Fibroblast of pulmonary artery (primary cell): Measurements from ENCODE around the gene NT5C.

Experiments
- DNase-seq: peaks from one replicate; pipeline ENCODE4 v3.0.0-alpha.2; 2010; ENCODE audit warnings: low read depth
- H3K4me3 ChIP-seq: replicated peaks from 2 replicates; pipeline ENCODE4 v1.5.1; 2011; ENCODE audit warnings: low read depth, mild to moderate bottlenecking, control low read depth, low read length, moderate library complexity
- TF ChIP-seq, protein P1 (sequence below): IDR thresholded peaks from 2 replicates; pipeline ENCODE4 v1.5.1; 2011; ENCODE audit warnings: mild to moderate bottlenecking, control low read depth, low read length, inconsistent platforms; ENCODE audit errors: missing control alignments

The NT5C gene

DNA sequence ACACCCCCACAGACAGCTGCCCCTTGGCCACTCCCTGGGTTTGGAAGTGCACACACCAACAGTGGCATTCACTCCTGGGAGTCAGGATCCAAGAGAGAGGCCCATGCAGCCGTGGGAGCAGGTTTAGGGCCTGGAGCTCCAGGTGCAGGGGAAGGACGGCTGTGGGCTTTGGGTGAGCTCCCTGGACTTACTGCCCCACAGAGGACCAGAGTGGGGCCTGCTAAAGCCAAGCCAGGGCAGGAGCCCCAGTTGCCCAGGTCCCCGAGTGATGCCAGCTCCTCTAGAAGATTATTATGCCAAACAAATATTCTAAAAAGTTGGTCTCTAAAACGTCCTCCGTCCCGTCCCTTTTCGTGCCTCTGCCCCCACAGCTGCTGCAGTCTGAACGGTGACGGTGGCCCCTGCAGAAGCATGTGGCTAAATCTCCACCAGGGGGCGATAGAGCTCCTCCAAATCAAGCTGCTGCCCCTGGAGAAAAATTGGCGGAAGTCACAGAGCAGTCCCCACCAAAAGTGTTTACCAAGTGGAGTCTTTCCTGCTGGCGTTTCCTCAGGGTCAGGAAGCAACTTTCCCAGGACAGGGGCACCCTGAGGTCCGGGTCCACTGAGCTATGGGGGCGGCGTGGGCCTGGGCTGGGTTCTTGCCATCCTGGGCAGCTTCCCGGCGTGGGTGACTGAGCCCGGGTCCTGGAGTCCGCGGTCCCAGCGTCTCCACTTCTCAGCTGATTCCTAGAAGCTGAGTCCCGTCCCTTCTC lies 17.6 kb downstream of the NT5C start:
- TF ChIP-seq, protein P1, sequence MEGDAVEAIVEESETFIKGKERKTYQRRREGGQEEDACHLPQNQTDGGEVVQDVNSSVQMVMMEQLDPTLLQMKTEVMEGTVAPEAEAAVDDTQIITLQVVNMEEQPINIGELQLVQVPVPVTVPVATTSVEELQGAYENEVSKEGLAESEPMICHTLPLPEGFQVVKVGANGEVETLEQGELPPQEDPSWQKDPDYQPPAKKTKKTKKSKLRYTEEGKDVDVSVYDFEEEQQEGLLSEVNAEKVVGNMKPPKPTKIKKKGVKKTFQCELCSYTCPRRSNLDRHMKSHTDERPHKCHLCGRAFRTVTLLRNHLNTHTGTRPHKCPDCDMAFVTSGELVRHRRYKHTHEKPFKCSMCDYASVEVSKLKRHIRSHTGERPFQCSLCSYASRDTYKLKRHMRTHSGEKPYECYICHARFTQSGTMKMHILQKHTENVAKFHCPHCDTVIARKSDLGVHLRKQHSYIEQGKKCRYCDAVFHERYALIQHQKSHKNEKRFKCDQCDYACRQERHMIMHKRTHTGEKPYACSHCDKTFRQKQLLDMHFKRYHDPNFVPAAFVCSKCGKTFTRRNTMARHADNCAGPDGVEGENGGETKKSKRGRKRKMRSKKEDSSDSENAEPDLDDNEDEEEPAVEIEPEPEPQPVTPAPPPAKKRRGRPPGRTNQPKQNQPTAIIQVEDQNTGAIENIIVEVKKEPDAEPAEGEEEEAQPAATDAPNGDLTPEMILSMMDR: peak; percentile 93
- H3K4me3 ChIP-seq: peak overlapping the region; percentile 54
- peak; percentile 94 for DNase-seq

DNA sequence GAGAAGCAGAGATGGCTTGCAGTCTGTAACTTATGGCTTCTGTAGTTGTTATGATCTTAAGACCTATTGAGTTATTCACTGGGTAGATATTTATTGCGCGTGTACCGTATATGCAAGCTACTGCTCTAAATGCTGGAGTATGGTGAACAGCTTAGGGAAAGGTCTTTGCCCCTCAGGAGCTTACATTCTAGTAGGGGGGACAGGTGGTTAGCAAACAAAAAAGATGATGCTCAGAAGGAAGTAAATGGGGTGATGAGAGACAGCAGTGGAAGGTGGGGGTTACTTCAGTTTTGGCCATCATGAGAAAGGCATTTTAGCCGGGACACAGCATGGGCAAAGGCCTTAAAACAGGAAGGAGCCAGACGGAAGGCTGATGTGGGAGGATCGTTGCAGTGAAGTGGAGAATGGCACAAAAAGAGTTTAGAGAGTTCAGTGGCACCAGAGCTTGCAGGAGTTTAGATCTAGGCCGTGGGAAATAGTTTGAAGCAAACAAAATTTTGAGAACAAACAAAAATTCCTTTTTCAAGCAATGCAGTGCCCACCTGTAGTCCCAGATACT lies 19.7 kb downstream of the NT5C start:
- H3K4me3 ChIP-seq: no peak overlapping the region
- TF ChIP-seq, protein P1: no peak
- no peak for DNase-seq

DNA sequence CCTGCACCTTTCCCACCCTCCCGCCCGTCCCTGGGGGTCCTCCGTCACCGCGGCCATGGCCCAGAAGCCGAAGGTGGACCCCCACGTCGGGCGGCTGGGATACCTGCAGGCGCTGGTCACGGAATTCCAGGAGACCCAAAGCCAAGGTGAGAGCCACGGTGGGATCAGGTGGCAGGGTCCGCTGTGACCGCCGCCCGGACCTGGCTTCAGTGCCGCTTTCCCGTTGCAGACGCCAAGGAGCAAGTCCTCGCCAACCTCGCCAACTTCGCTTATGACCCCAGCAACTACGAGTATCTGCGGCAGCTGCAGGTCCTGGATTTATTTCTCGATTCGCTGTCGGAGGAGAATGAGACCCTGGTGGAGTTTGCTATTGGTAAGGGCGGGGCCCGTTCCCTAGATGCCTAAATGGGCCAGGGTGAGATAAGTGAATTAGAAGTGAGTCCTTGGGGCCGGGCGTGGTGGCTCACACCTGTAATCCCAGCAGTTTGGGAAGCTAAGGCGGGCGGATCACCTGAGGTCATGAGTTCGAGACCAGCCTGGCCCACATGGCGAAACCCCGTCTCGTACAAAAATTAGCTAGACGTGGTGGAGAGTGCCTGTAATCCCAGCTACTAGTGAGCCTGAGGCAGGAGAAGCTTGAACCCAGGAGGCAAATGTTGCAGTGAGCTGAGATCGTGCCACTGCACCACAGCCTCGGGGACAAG lies 21.2 kb downstream of the NT5C start:
- H3K4me3 ChIP-seq: peak overlapping the region; percentile 87
- TF ChIP-seq, protein P1: no peak
- no peak for DNase-seq

GRCh38 chr17:75109407-75110233 lies 21.9 kb downstream of the NT5C start, which contains the start of gene ARMC7:
ARMC7 (plus strand) TSS chr17:75109969; CDS start chr17:75110289, 320 bp downstream.
- TF ChIP-seq, protein P1: no peak
- peak within 1 kb of the TSS; percentile 87 for H3K4me3 ChIP-seq
- DNase-seq: peak; percentile 79

GRCh38 chr17:75109046-75109406 lies 22.5 kb downstream of the NT5C start:
- TF ChIP-seq, protein P1: no peak
- peak overlapping the region; percentile 87 for H3K4me3 ChIP-seq
- no peak for DNase-seq

DNA sequence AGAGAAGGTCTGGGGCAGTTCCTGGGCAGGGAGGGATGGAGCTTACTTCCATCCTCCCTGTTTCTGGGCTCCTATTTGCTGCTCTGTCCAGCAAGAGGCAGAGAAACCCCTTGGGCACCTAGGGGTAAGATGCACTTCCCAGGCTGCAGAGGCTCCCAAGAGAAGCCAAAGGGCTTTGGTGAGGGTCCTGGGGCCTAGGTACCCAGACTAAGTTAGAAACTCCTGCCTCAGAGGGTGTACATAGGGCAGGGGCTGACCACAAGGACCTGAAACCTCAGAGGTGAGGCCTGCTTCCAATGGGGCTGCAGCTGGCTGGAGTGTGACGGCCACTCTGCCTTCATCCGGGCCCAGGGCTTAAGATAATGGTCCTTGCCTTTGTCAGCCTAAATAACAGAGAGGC lies 23.3 kb downstream of the NT5C start:
- no peak overlapping the region for H3K4me3 ChIP-seq
- DNase-seq: no peak
- TF ChIP-seq, protein P1: no peak
